Prostate gland (tissue), 2 donors: ENCODE data around the gene PSG2.
"Not testable (repeated sequence)": the region's sequence is repeated elsewhere in the genome, so short reads cannot be mapped to it uniquely, and the experiment has no call there.

Experiments used
- POLR2A ChIP-seq: fragments of 450-650 bp; IDR thresholded peaks from one replicate; pipeline ENCODE4 v1.6.1; 2016; ENCODE audit warnings: antibody characterized with exemption, mild to moderate bottlenecking
- TF ChIP-seq, protein P1 (sequence below), 4 experiments: fragments of 200-600 bp in 2 of 4; fragments of 450-650 bp in 2 of 4; sonication (generic) in 2 of 4; IDR thresholded peaks; 1 replicate in 3 of 4; 2 replicates in 1 of 4; pipeline ENCODE4 v1.5.1; 2016 to 2019; ENCODE audit warnings: antibody characterized with exemption in 4 of 4, mild to moderate bottlenecking in 2 of 4, moderate library complexity in 2 of 4

DNA sequence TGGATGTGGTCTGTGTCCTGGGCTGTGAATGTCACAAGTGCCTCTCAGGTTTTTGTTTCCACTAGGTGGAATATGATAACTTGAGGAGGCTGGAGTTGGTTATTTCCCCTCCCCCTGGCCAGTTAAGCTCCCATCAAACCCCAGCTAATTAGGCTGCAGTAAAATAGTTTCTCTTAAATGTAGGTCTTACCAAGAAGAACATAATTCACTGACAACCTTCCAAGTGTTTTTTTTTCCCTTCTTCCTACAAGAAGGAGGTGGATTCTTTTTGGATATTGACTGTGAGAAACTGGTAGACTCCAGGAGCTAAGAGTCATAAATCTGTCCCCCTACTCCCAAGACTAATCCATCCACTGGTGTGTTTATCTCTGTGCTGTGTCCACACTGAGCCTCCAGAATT is 15.9 kb upstream of the PSG2 start:
- TF ChIP-seq, protein P1, sequence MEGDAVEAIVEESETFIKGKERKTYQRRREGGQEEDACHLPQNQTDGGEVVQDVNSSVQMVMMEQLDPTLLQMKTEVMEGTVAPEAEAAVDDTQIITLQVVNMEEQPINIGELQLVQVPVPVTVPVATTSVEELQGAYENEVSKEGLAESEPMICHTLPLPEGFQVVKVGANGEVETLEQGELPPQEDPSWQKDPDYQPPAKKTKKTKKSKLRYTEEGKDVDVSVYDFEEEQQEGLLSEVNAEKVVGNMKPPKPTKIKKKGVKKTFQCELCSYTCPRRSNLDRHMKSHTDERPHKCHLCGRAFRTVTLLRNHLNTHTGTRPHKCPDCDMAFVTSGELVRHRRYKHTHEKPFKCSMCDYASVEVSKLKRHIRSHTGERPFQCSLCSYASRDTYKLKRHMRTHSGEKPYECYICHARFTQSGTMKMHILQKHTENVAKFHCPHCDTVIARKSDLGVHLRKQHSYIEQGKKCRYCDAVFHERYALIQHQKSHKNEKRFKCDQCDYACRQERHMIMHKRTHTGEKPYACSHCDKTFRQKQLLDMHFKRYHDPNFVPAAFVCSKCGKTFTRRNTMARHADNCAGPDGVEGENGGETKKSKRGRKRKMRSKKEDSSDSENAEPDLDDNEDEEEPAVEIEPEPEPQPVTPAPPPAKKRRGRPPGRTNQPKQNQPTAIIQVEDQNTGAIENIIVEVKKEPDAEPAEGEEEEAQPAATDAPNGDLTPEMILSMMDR (IDR thresholded peaks at IDR 0.05) = not testable (repeated sequence)
- not testable (repeated sequence) for TF ChIP-seq POLR2A
